ENCODE results near the gene CEBPE.

GRCh38 chr14:23164949-23165348, 45.9 kb upstream of the CEBPE start:
- no peak for TF ChIP-seq POLR2A (IDR thresholded peaks at IDR 0.05)
- TF ChIP-seq, protein P1, sequence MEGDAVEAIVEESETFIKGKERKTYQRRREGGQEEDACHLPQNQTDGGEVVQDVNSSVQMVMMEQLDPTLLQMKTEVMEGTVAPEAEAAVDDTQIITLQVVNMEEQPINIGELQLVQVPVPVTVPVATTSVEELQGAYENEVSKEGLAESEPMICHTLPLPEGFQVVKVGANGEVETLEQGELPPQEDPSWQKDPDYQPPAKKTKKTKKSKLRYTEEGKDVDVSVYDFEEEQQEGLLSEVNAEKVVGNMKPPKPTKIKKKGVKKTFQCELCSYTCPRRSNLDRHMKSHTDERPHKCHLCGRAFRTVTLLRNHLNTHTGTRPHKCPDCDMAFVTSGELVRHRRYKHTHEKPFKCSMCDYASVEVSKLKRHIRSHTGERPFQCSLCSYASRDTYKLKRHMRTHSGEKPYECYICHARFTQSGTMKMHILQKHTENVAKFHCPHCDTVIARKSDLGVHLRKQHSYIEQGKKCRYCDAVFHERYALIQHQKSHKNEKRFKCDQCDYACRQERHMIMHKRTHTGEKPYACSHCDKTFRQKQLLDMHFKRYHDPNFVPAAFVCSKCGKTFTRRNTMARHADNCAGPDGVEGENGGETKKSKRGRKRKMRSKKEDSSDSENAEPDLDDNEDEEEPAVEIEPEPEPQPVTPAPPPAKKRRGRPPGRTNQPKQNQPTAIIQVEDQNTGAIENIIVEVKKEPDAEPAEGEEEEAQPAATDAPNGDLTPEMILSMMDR (IDR thresholded peaks at IDR 0.05 in 4 of 5, conservative IDR thresholded peaks at IDR 0.05 in 1 of 5): no peak
